Prostate gland (tissue), 2 donors: ENCODE data around the gene CD276. TPM values are rescaled to one million over a fixed set of nuclear protein-coding genes. Genes with fewer than 3 reads are reported as not detected.
A peak's percentile ranks its signal among the peaks of the same experiment; 100 is the strongest.

Experiments
- DNase-seq: peaks from one replicate; pipeline ENCODE4 v3.0.0-alpha.2; 2019; ENCODE audit warnings: low spot score
- H3K27ac ChIP-seq, 2 donors: fragments of 200-600 bp; sonication (generic); 2 replicates each; pipeline ENCODE4 v1.5.1; 2017 to 2019
- H3K27me3 ChIP-seq: fragments of 200-600 bp; sonication (generic); replicated peaks from 2 replicates; pipeline ENCODE4 v1.5.1; 2019; ENCODE audit not compliant: insufficient read depth
- H3K36me3 ChIP-seq, 2 donors: fragments of 200-600 bp; sonication (generic); 1 replicate in 1 of 2; 2 replicates in 1 of 2; pipeline versions ENCODE4 v1.5.1 to v1.8.1; 2017 to 2019
- H3K4me1 ChIP-seq: fragments of 200-600 bp; sonication (generic); replicated peaks from 2 replicates; pipeline ENCODE4 v1.5.1; 2019
- H3K4me3 ChIP-seq, 2 donors: fragments of 200-600 bp; sonication (generic); 2 replicates each; pipeline ENCODE4 v1.5.1; 2017 to 2019
- H3K9me3 ChIP-seq: fragments of 200-600 bp; sonication (generic); 2 replicates; pipeline ENCODE4 v1.5.1; 2017
- POLR2A ChIP-seq: fragments of 450-650 bp; IDR thresholded peaks from one replicate; pipeline ENCODE4 v1.6.1; 2016; ENCODE audit warnings: antibody characterized with exemption, mild to moderate bottlenecking
- POLR2AphosphoS5 ChIP-seq: sonication (generic); formaldehyde crosslinking; IDR thresholded peaks from one replicate; pipeline ENCODE4 v1.6.1; 2017; ENCODE audit warnings: antibody characterized with exemption
- WGBS: methylation state at CpG from one replicate; pipeline ENCODE4 v1.1.5; 2018; 5-methylcytosine and 5-hydroxymethylcytosine counted together
- intact Hi-C: fragments of 100-400 bp; cut with DNase I; formaldehyde crosslinking; loops from one replicate; pipeline ENCODE4 v1.14.2; 2022
- total RNA-seq, 2 donors: library from RNA; depleted of rRNA; stranded (reverse); fragments of >200 nt; gene quantifications; one replicate each; pipeline ENCODE4 v1.1.0, GENCODE V29; 2016
- TF ChIP-seq, protein P1 (sequence below), 4 experiments: fragments of 200-600 bp in 2 of 4; fragments of 450-650 bp in 2 of 4; sonication (generic) in 2 of 4; IDR thresholded peaks; 1 replicate in 3 of 4; 2 replicates in 1 of 4; pipeline ENCODE4 v1.5.1; 2016 to 2019; ENCODE audit warnings: antibody characterized with exemption in 4 of 4, mild to moderate bottlenecking in 2 of 4, moderate library complexity in 2 of 4

CD276 gene
- total RNA-seq, 2 donors from 2014 or later = 75.0 to 91.3 TPM

DNA sequence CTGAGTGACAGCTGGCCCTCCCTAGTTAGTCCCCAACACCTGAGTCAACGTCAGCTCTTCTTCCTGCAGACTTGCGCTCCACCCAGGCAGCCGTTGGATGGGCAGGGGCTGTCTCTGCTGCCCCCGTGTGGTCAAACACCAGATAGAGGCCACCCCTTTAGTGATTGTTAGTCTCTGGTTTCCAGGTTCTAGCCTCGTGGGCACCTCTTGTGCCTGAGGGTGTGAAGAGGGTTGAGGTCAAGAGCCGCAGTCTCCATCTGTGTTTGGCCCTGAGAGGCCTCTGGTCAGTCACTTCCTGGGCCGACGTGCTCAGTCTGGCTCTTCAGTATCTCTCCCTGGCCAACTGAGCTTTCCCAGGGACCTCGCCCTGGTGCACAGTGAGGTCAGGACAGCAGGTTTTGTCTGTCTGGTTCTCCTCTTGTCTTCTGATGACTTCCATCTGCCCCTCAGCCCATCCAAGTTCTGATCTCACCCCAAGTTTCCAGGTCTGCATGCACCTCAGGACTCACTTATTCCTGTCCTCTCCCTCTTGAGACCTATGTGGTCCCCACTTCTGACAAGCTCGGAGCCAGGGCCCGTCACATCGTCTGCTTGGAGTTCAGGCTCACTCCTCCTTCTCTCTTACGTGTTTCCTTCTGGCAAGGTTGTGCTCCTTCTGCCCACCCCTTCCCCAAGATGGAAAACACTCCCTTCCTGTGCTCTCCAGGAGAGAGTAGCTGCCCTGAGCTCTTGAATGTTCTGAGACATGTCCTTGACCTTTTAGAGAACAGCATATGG is 20.9 kb downstream of the CD276 start:
- H3K4me1 ChIP-seq = no peaks in the 10 kb centered on the region
- H3K36me3 ChIP-seq = peaks cover 0 to 9% of the 10 kb centered on the region in 2 donors
- WGBS = 37% methylated on average over 13 of the region's 13 CpGs
- intact Hi-C loops = loop anchor here (5.0 kb wide), 2 partner anchors 68 to 202 kb away; no protein-coding TSS in a partner anchor
- H3K9me3 ChIP-seq = no peaks in the 10 kb centered on the region
- peak; percentile 46 for DNase-seq
- no peaks in the 10 kb centered on the region for H3K27me3 ChIP-seq
- no peak overlapping the region for H3K4me3 ChIP-seq
- TF ChIP-seq POLR2A (no peak), POLR2AphosphoS5 (peak; percentile 32)
- TF ChIP-seq, protein P1, sequence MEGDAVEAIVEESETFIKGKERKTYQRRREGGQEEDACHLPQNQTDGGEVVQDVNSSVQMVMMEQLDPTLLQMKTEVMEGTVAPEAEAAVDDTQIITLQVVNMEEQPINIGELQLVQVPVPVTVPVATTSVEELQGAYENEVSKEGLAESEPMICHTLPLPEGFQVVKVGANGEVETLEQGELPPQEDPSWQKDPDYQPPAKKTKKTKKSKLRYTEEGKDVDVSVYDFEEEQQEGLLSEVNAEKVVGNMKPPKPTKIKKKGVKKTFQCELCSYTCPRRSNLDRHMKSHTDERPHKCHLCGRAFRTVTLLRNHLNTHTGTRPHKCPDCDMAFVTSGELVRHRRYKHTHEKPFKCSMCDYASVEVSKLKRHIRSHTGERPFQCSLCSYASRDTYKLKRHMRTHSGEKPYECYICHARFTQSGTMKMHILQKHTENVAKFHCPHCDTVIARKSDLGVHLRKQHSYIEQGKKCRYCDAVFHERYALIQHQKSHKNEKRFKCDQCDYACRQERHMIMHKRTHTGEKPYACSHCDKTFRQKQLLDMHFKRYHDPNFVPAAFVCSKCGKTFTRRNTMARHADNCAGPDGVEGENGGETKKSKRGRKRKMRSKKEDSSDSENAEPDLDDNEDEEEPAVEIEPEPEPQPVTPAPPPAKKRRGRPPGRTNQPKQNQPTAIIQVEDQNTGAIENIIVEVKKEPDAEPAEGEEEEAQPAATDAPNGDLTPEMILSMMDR (IDR thresholded peaks at IDR 0.05) = peak; percentile 47 to 84 (median 70)
- H3K27ac ChIP-seq = no peak overlapping the region

DNA sequence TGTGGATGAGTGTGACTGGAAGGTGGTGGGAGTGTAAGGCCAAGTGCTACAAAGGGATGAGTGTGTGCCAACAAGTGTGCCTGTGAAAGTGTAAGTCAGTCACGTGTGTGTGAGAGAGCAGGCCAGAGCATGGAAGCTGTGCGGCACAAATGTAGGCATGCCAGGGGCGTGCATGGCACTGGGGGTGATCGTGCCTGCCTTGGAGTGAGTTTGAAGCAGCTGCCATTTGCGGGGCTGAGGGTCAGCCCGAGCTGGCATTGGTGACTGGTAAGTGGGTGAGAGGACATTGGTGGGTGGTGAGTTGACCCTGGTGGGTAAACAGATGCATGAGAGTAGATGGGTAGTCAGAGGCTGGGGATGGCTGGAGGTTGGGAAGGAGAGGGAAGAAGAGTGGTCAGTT is 24.5 kb downstream of the CD276 start:
- no peaks in the 10 kb centered on the region for H3K9me3 ChIP-seq
- TF ChIP-seq POLR2A (no peak), POLR2AphosphoS5 (no peak)
- TF ChIP-seq, protein P1 (IDR thresholded peaks at IDR 0.05) = no peak
- intact Hi-C loops = loop anchor here (5.0 kb wide), 1 partner anchor 199 kb away; no protein-coding TSS in a partner anchor
- DNase-seq = no peak
- peaks cover 0 to 9% of the 10 kb centered on the region in 2 donors for H3K36me3 ChIP-seq
- no peaks in the 10 kb centered on the region for H3K4me1 ChIP-seq
- 94% methylated on average over 6 of the region's 6 CpGs for WGBS
- H3K27ac ChIP-seq = no peak overlapping the region
- no peak overlapping the region for H3K4me3 ChIP-seq
- H3K27me3 ChIP-seq = no peaks in the 10 kb centered on the region

GRCh38 chr15:73709241-73709640 is 25.1 kb downstream of the CD276 start:
- Histone ChIP-seq H3K27ac (no peak overlapping the region), H3K4me3 (no peak overlapping the region), H3K4me1 (no peaks in the 10 kb centered on the region), H3K9me3 (no peaks in the 10 kb centered on the region), H3K27me3 (no peaks in the 10 kb centered on the region), H3K36me3 (peaks cover 0 to 9% of the 10 kb centered on the region in 2 donors)
- WGBS = 98% methylated on average over 6 of the region's 6 CpGs
- no peak for DNase-seq
- intact Hi-C loops = loop anchor here (5.0 kb wide), 1 partner anchor 198 kb away; no protein-coding TSS in a partner anchor
- TF ChIP-seq, protein P1 (IDR thresholded peaks at IDR 0.05) = no peak
- TF ChIP-seq POLR2A = no peak
- TF ChIP-seq POLR2AphosphoS5 = no peak

DNA sequence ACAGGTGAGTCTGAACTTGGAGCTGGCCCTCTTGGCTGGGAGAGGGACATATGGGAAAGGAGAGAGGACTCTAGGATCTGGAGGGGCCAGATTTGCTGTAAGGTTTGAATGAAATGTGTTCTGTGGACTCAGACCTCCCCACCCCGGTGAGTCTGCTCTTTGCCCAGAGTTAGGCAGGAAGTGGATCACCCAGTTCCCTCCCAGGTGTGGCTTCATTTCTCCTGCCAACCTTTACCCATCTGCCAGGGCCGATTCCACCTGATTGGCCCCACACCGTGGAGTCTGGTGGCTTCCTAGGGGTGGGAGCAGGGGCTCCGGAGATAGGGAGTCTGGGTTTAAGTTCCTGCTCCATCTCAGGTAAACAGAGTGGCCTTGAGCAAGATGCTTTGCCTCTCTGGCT is 25.5 kb downstream of the CD276 start:
- 77% methylated on average over 4 of the region's 4 CpGs for WGBS
- TF ChIP-seq, protein P1 (IDR thresholded peaks at IDR 0.05) = no peak
- TF ChIP-seq POLR2AphosphoS5 (no peak), POLR2A (no peak)
- Histone ChIP-seq H3K36me3 (peaks cover 0 to 9% of the 10 kb centered on the region in 2 donors), H3K4me3 (no peak overlapping the region), H3K9me3 (no peaks in the 10 kb centered on the region), H3K27ac (no peak overlapping the region), H3K27me3 (no peaks in the 10 kb centered on the region), H3K4me1 (no peaks in the 10 kb centered on the region)
- no peak for DNase-seq
- intact Hi-C loops = loop anchor here (5.0 kb wide), 1 partner anchor 198 kb away; no protein-coding TSS in a partner anchor
